Measurements from ENCODE around the gene TDP1. TPM values are rescaled to one million over a fixed set of nuclear protein-coding genes. Genes with fewer than 3 reads are reported as not detected.

TDP1 gene
- total and polyA plus RNA-seq, 4 experiments from 2014 or later: 40.9 to 58.9 (median 48.1) TPM

Other genes with a start within 250 kb of the TDP1 start
- gene EFCAB11, start 1.2 kb upstream of the TDP1 start, total RNA-seq: 1 to 10 TPM; 1.3 to 2.5 TPM
- gene EFCAB11, start 1.2 kb upstream of the TDP1 start, polyA plus RNA-seq: 1 to 10 TPM in 1 of 2 donors, under 1 TPM in 1; 0.36 to 2.6 TPM
- gene KCNK13, start 106.1 kb downstream of the TDP1 start, total RNA-seq: under 1 TPM; 0.17 TPM
- not detected for gene KCNK13, start 106.1 kb downstream of the TDP1 start, polyA plus RNA-seq